K562 (cell line): ENCODE results near the gene NR2C2AP. TPM values are rescaled to one million over a fixed set of nuclear protein-coding genes. Genes with fewer than 3 reads are reported as not detected.

Source experiments
- ARHGAP35 ChIP-seq: fragments of 450-650 bp; IDR thresholded peaks from 2 replicates; pipeline ENCODE4 v1.6.1; 2018; ENCODE audit not compliant: partially characterized antibody
- EHMT2 ChIP-seq: fragments of 450-650 bp; IDR thresholded peaks from 2 replicates; pipeline ENCODE4 v1.6.1; 2018; ENCODE audit warnings: antibody characterized with exemption
- LARP7 ChIP-seq: fragments of 450-650 bp; IDR thresholded peaks from 2 replicates; pipeline ENCODE4 v1.6.1; 2016
- MLLT1 ChIP-seq, 2 experiments: fragments of 450-650 bp; IDR thresholded peaks; 2 replicates each; pipeline ENCODE4 v1.6.1; 2016
- ZBTB40 ChIP-seq, 2 experiments: fragments of 450-650 bp in 1 of 2; sonication (generic) in 1 of 2; formaldehyde crosslinking in 1 of 2; IDR thresholded peaks; 2 replicates each; pipeline versions ENCODE4 v1.7.1 to v1.9.0; 2016 to 2022; ENCODE audit warnings: inconsistent platforms in 1 of 2, mild to moderate bottlenecking in 1 of 2, missing genetic modification reagents in 1 of 2
- ZNF121 ChIP-seq: sonication (generic); formaldehyde crosslinking; conservative IDR thresholded peaks from 2 replicates; pipeline ENCODE4 v1.8.0; 2022; ENCODE audit warnings: missing genetic modification reagents
- polyA plus RNA-seq, 8 experiments: library from polyadenylated mRNA; depleted of rRNA in 4 of 8; stranded (reverse) in 5 of 8; unstranded in 3 of 8; fragments of >200 nt; fragmentation: Nextera tagmentation in 2 of 8; fragmentation: Illumina TruSeq in 1 of 8; extraction: Ambion mirVana in 2 of 8; extraction: Trizol in 1 of 8; gene quantifications; 2 replicates each; pipeline versions ENCODE4 v1.2.1 to v1.2.3, GENCODE V29; 2011 to 2014; ENCODE audit warnings: inconsistent platforms in 1 of 8, missing spikeins in 1 of 8
- total RNA-seq, 7 experiments: library from RNA; depleted of rRNA in 6 of 7; stranded (reverse); fragments of >200 nt in 6 of 7; fragmentation: Illumina TruSeq in 2 of 7; extraction: Trizol in 2 of 7; gene quantifications; 2 replicates each; pipeline versions ENCODE4 v1.2.1 to v1.2.3, GENCODE V29; 2011 to 2021; ENCODE audit warnings: low replicate concordance in 1 of 7

NR2C2AP gene
- total and polyA plus RNA-seq, 9 of the 15 experiments (the other 6 are each of a cell fraction or from before 2014, with no cell fraction given), result 23.7 to 77.4 (median 32.4) TPM

GRCh38 chr19:19169236-19170052 lies 33.8 kb downstream of the NR2C2AP start (continued):
- TF ChIP-seq ZBTB40 (IDR thresholded peaks at IDR 0.05), result 0 out of 2 replicates have a peak, but pooled peaks have one; percentile 21
- TF ChIP-seq ZBTB40 (CRISPR knock-in tag; IDR thresholded peaks at IDR 0.05), result no peak
- TF ChIP-seq EHMT2, result 0 out of 2 replicates have a peak, but pooled peaks have one; percentile 17
- peak; percentile 53; the same call in 1 of the 2 replicates for TF ChIP-seq ZNF121 (CRISPR knock-in tag)
- peak; percentile 40 for TF ChIP-seq ARHGAP35
- TF ChIP-seq LARP7, result 0 out of 2 replicates have a peak, but pooled peaks have one; percentile 42
- 0 out of 4 replicates have a peak, but pooled peaks of 1 of the 2 experiments have one; percentile 29 for TF ChIP-seq MLLT1 (IDR thresholded peaks at IDR 0.05)
